ENCODE measurements around the gene TNFAIP1.
"Not testable (repeated sequence)": the region's sequence is repeated elsewhere in the genome, so short reads cannot be mapped to it uniquely, and the experiment has no call there.

Gene TNFAIP1, protein sequence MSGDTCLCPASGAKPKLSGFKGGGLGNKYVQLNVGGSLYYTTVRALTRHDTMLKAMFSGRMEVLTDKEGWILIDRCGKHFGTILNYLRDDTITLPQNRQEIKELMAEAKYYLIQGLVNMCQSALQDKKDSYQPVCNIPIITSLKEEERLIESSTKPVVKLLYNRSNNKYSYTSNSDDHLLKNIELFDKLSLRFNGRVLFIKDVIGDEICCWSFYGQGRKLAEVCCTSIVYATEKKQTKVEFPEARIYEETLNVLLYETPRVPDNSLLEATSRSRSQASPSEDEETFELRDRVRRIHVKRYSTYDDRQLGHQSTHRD

DNA sequence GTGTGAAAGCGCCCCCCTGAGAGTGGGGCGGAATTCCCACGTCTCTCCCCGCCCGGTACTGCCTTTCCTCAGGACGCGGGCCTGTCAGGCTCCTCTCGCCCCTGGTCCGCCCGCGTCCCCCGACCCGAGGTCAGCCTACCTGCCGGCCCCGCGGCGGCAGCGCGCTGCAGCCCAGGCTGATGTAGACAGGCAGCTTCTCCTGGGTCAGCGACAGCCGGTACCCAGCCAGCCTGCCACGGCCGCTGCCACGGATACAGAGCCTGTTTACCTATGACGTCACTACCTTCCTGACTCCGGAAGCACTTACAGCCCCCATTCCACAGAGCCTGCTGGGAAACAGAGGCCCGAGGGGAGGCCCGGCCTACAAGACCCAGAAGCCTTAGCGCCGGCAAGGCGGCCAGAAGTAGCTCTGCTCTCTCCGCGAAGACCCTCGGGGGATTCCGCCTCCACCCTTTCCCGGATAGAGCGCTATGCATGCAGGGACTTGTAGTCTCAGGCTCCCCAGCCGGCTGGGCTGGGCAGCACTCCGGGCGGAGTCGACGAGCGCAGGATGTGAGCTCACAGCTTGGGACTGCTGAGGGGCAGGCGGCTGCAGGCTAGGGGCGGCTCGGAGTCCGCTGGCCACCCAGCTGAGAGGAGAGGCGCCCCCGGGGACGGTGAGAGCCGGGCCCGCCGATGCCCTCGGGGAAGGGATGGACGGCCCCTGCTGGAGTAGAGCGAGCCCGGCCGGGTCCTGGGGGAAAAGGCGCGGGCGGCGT lies at the start of gene TNFAIP1, which contains the start of gene IFT20:
TSS of gene TNFAIP1 (plus strand) at position 561 of the 758 bp plus-strand sequence. CDS start 3,761 bp downstream, outside the sequence.
TSS of gene IFT20 (minus strand) at position 272 of the 758 bp plus-strand sequence. CDS start 3,487 bp downstream, outside the sequence.
- DNase-seq (ENCODE audit: low read depth, low spot score) = peak; percentile 98
- WGBS (ENCODE audit: insufficient coverage, insufficient read length) = no CpG with 5 or more reads among the region's 62 CpGs
- 0 out of 2 replicates have a peak, but pooled peaks cover 3% of the 10 kb centered on the region for H3K36me3 ChIP-seq (ENCODE audit: control insufficient read depth, insufficient read depth, low read length)

DNA sequence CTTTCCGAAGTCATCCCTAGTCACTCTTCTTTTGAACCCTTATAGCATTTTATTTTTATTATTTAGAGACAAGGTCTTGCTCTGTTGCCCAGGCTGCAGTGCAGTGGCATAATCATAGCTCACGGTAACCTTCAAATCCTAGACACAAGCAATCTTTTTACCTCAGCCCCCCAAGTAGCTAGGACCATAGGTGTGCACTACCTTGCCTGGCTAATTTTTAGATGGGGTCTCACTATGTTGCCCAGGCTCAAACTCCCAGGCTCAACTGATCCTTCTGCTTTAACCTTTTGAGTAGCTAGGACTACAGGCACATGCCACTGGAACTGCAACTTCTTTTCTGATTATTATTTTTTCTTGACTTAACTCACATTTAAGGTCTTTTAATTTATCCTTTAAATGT lies 49.6 kb upstream of the TNFAIP1 start:
- Histone ChIP-seq H3K4me3 (ENCODE audit: low read length) (no peak overlapping the region), H3K9me3 (ENCODE audit: control insufficient read depth, insufficient read depth, low read length) (no peaks in the 10 kb centered on the region), H3K27ac (ENCODE audit: low read length) (no peak overlapping the region), H3K27me3 (ENCODE audit: control insufficient read depth, insufficient read depth, low read length) (no peaks in the 10 kb centered on the region), H3K36me3 (ENCODE audit: control insufficient read depth, insufficient read depth, low read length) (no peaks in the 10 kb centered on the region), H3K4me1 (ENCODE audit: control insufficient read depth, insufficient read depth, low read length) (no peaks in the 10 kb centered on the region)
- no peak for DNase-seq (ENCODE audit: low read depth, low spot score)
- WGBS (ENCODE audit: insufficient coverage, insufficient read length) = no CpG with 5 or more reads among the region's 2 CpGs

More for the DNA sequence above, at the start of gene TNFAIP1, which contains the start of gene IFT20:
- no peaks in the 10 kb centered on the region for H3K9me3 ChIP-seq (ENCODE audit: control insufficient read depth, insufficient read depth, low read length)
- peak within 1 kb of the TSS; percentile 66 for H3K4me3 ChIP-seq (ENCODE audit: low read length)
- no peak within 1 kb of the TSS for H3K27ac ChIP-seq (ENCODE audit: low read length)
- H3K4me1 ChIP-seq (ENCODE audit: control insufficient read depth, insufficient read depth, low read length) = no peaks in the 10 kb centered on the region
- no peaks in the 10 kb centered on the region for H3K27me3 ChIP-seq (ENCODE audit: control insufficient read depth, insufficient read depth, low read length)

DNA sequence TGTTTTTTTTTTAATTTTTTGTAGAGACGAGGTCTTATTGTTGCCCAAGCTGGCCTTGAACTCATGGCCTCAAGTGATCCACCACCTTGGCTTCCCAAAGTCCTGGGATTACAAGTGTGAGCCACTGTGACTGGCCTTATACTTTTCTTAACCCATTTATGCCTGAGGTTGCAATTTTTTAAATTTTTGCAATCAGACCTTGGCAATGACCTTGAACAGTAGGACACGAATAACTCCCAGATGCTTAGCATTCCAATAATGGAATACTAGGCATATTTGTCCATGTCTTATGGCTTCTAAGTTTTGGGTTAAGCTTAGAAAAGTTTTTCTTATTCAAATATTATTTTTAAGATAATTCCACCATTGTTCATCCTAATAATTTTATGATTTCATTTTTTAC lies 44.9 kb upstream of the TNFAIP1 start:
- no peak for DNase-seq (ENCODE audit: low read depth, low spot score)
- Histone ChIP-seq H3K27me3 (ENCODE audit: control insufficient read depth, insufficient read depth, low read length) (no peaks in the 10 kb centered on the region), H3K9me3 (ENCODE audit: control insufficient read depth, insufficient read depth, low read length) (no peaks in the 10 kb centered on the region), H3K4me3 (ENCODE audit: low read length) (no peak overlapping the region), H3K4me1 (ENCODE audit: control insufficient read depth, insufficient read depth, low read length) (no peaks in the 10 kb centered on the region), H3K36me3 (ENCODE audit: control insufficient read depth, insufficient read depth, low read length) (no peaks in the 10 kb centered on the region), H3K27ac (ENCODE audit: low read length) (no peak overlapping the region)
- no CpG with 5 or more reads among the region's 2 CpGs for WGBS (ENCODE audit: insufficient coverage, insufficient read length)

DNA sequence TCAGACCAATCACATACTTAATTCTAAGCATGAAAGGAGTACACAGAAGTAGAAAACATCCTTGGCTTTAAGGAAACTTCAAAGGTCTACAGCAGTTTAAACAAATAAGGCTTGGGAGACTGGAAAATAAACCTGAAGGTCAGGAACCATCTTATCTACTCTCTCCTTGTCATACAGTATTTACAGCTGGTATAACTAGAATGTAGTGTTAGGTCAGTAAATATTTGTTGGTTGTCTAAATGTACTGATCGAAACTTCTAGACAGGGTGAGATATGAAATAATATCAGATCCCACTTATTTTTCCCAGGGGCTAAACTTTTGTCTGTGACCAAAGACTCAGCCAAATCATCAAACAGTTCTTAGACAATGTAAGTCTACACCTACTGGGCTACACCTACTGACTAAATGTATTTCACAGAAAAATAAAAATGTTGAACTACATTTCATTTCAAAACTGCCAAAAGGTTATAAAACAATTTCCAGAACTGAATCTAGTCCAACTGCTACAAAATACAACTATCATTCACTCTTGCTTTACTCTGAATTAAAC lies 43.7 kb upstream of the TNFAIP1 start:
- Histone ChIP-seq H3K36me3 (ENCODE audit: control insufficient read depth, insufficient read depth, low read length) (no peaks in the 10 kb centered on the region), H3K27me3 (ENCODE audit: control insufficient read depth, insufficient read depth, low read length) (no peaks in the 10 kb centered on the region), H3K9me3 (ENCODE audit: control insufficient read depth, insufficient read depth, low read length) (no peaks in the 10 kb centered on the region), H3K4me1 (ENCODE audit: control insufficient read depth, insufficient read depth, low read length) (no peaks in the 10 kb centered on the region), H3K27ac (ENCODE audit: low read length) (no peak overlapping the region), H3K4me3 (ENCODE audit: low read length) (no peak overlapping the region)
- DNase-seq (ENCODE audit: low read depth, low spot score) = no peak
- no CpG with 5 or more reads among the region's 1 CpG for WGBS (ENCODE audit: insufficient coverage, insufficient read length)

DNA sequence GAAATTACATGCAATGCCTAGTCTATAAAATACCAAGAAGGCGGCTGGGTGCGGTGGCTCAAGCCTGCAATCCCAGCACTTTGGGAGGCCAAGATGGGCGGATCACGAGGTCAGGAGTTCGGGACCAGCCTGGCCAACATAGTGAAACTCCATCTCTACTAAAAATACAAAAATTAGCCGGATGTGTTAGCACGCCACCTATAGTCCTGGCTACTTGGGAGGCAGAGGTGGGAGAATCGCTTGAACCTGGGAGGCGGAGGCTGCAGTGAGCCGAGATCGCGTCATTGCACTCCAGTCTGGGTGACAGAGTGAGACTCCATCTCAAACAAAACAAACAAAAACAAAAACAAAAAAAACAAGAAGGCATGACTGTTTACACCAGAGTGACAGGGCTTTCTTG lies 42.7 kb upstream of the TNFAIP1 start:
- H3K27me3 ChIP-seq (ENCODE audit: control insufficient read depth, insufficient read depth, low read length); H3K27ac ChIP-seq (ENCODE audit: low read length); H3K4me3 ChIP-seq (ENCODE audit: low read length); H3K9me3 ChIP-seq (ENCODE audit: control insufficient read depth, insufficient read depth, low read length); DNase-seq (ENCODE audit: low read depth, low spot score); H3K4me1 ChIP-seq (ENCODE audit: control insufficient read depth, insufficient read depth, low read length); H3K36me3 ChIP-seq (ENCODE audit: control insufficient read depth, insufficient read depth, low read length): not testable (repeated sequence)
- no CpG with 5 or more reads among the region's 12 CpGs for WGBS (ENCODE audit: insufficient coverage, insufficient read length)

DNA sequence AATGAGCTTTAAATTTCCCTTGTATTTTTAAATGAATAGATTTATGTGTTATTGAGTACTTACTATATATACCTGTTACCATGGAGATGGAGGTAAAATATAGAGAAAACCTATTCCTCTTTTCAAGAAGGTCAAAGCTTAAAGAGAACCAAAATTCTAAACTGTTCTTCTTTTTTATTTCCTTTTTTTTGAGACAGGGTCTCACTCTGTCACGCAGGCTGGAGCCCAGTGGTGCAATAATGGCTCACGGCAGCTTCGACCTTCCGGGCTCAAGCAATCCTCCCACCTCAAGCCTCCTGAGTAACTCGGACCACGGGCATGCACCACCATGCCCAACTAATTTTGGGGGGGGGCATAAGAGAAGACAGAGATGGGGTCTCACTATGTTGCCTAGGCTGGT lies 41.6 kb upstream of the TNFAIP1 start:
- no CpG with 5 or more reads among the region's 6 CpGs for WGBS (ENCODE audit: insufficient coverage, insufficient read length)
- DNase-seq (ENCODE audit: low read depth, low spot score) = no peak
- Histone ChIP-seq H3K36me3 (ENCODE audit: control insufficient read depth, insufficient read depth, low read length) (no peaks in the 10 kb centered on the region), H3K9me3 (ENCODE audit: control insufficient read depth, insufficient read depth, low read length) (no peaks in the 10 kb centered on the region), H3K4me3 (ENCODE audit: low read length) (no peak overlapping the region), H3K27ac (ENCODE audit: low read length) (no peak overlapping the region), H3K4me1 (ENCODE audit: control insufficient read depth, insufficient read depth, low read length) (no peaks in the 10 kb centered on the region), H3K27me3 (ENCODE audit: control insufficient read depth, insufficient read depth, low read length) (no peaks in the 10 kb centered on the region)

DNA sequence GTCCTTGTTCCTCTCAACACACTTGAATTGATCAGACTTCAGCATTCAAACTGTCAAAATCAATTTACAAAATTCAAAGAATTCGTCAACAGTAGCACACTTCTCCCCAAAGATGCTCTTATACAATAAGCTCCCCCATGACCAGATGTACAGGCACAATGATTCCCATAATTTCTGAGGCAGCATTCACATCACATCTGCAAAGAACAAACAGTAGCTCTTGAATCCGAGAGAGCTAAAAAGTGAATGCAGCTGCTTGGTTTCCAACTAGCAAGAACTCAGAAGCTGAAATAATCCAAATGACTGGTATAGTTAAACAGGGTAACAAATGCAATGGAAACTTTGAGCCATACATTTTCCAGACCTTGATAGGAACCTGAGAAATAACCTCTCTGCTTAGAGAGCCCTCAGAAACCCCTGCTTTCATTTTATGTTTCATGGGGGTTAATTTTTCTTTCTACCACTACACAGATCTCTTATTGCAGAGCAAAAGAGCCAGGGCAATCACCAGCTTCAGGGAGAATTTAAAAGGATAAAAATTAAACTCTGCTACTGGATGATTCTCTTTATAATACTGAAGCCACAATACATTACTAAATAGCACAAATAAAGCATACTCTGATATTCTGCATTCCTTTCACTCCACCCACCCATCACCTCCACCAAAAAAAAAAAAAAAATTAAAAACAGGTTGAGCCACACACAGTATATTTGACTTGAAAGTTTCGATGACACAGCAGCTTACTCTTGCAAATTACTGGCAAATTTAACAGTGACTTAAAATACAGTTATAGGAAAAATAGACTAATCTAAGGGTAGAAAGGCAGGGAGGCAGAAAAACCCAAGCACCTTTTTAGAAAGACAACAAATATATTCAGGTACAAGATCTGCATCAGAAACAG lies 39.6 kb upstream of the TNFAIP1 start:
- Histone ChIP-seq H3K27me3 (ENCODE audit: control insufficient read depth, insufficient read depth, low read length) (no peaks in the 10 kb centered on the region), H3K4me3 (ENCODE audit: low read length) (no peak overlapping the region), H3K27ac (ENCODE audit: low read length) (no peak overlapping the region), H3K4me1 (ENCODE audit: control insufficient read depth, insufficient read depth, low read length) (no peaks in the 10 kb centered on the region), H3K9me3 (ENCODE audit: control insufficient read depth, insufficient read depth, low read length) (no peaks in the 10 kb centered on the region), H3K36me3 (ENCODE audit: control insufficient read depth, insufficient read depth, low read length) (no peaks in the 10 kb centered on the region)
- no CpG with 5 or more reads among the region's 3 CpGs for WGBS (ENCODE audit: insufficient coverage, insufficient read length)
- no peak for DNase-seq (ENCODE audit: low read depth, low spot score)

DNA sequence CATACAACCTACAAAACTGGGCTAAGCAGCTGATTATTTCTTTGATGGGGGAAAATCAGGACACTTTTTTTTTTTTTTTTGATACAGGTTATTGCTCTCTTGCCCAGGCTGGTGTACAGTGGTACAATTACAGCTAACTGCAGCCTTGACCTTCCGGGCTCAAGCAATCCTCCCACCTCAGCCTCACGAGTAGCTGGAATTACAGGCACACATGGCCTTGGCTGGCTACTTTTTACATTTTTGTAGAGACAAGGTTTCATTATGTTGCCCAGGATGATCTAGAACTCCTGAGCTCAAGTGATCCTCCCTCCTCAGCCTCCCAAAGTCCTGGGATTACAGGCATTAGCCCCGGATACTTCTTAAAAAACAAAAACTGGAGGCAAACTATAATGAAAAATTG lies 37.1 kb upstream of the TNFAIP1 start:
- Histone ChIP-seq H3K4me1 (ENCODE audit: control insufficient read depth, insufficient read depth, low read length) (no peaks in the 10 kb centered on the region), H3K27ac (ENCODE audit: low read length) (no peak overlapping the region), H3K27me3 (ENCODE audit: control insufficient read depth, insufficient read depth, low read length) (no peaks in the 10 kb centered on the region), H3K4me3 (ENCODE audit: low read length) (no peak overlapping the region), H3K9me3 (ENCODE audit: control insufficient read depth, insufficient read depth, low read length) (no peaks in the 10 kb centered on the region), H3K36me3 (ENCODE audit: control insufficient read depth, insufficient read depth, low read length) (no peaks in the 10 kb centered on the region)
- WGBS (ENCODE audit: insufficient coverage, insufficient read length) = no CpG with 5 or more reads among the region's 3 CpGs
- DNase-seq (ENCODE audit: low read depth, low spot score) = no peak

DNA sequence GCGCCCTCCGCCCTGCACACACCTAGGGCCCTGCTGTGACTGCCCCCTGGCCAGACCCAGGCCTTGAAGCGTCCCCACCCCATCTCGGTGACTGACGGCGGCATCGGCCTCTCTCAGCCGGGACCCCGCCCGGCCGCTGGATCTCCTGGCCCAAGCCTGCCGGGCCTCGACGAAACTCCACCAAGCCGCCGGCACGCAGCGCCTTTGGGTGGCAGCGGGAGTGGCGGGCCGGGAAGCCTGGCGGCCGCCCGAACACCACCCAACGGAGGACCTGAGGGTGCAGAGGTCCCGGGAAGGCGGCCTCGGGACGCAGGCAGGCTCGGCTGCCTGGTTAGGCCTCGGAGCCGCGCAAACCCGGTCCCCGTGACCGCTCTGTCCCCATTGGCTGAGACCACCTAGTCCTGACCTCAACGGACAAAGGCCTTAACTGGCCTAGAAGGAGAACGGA lies 28.6 kb upstream of the TNFAIP1 start:
- no peak for DNase-seq (ENCODE audit: low read depth, low spot score)
- Histone ChIP-seq H3K4me3 (ENCODE audit: low read length) (no peak overlapping the region), H3K27me3 (ENCODE audit: control insufficient read depth, insufficient read depth, low read length) (no peaks in the 10 kb centered on the region), H3K9me3 (ENCODE audit: control insufficient read depth, insufficient read depth, low read length) (no peaks in the 10 kb centered on the region), H3K27ac (ENCODE audit: low read length) (no peak overlapping the region), H3K36me3 (ENCODE audit: control insufficient read depth, insufficient read depth, low read length) (no peaks in the 10 kb centered on the region), H3K4me1 (ENCODE audit: control insufficient read depth, insufficient read depth, low read length) (no peaks in the 10 kb centered on the region)
- no CpG with 5 or more reads among the region's 38 CpGs for WGBS (ENCODE audit: insufficient coverage, insufficient read length)

DNA sequence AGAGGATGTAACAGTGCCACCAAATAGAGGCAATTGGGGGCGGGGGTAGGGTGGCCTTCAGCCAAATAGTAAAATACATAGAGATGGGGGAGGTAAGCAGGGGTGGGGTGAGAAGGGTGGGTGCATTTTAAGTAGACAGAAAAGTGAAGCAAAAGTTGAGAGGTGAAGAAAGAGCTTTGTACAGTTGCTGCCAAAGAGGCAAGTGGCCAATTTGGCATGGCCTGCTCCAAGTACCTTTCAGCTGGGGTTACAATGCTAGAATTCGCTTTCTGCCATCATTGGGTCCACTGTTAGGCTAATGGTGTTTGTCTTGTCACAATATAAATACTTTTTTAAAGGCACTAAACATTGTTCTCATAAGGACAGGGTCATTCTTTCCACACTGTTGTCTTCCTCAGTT lies 21.7 kb upstream of the TNFAIP1 start:
- no peak overlapping the region for H3K4me3 ChIP-seq (ENCODE audit: low read length)
- WGBS (ENCODE audit: insufficient coverage, insufficient read length) = no CpG with 5 or more reads among the region's 2 CpGs
- no peaks in the 10 kb centered on the region for H3K9me3 ChIP-seq (ENCODE audit: control insufficient read depth, insufficient read depth, low read length)
- no peak overlapping the region for H3K27ac ChIP-seq (ENCODE audit: low read length)
- DNase-seq (ENCODE audit: low read depth, low spot score) = no peak
- H3K27me3 ChIP-seq (ENCODE audit: control insufficient read depth, insufficient read depth, low read length) = no peaks in the 10 kb centered on the region
- no peaks in the 10 kb centered on the region for H3K36me3 ChIP-seq (ENCODE audit: control insufficient read depth, insufficient read depth, low read length)
- no peaks in the 10 kb centered on the region; the same call in 1 of the 2 replicates for H3K4me1 ChIP-seq (ENCODE audit: control insufficient read depth, insufficient read depth, low read length)

All from iPS DF 6.9 (cell line).